DOHH2 (cell line): Measurements from ENCODE around the gene ZCWPW1.
"Not testable (repeated sequence)": the region's sequence is repeated elsewhere in the genome, so short reads cannot be mapped to it uniquely, and the experiment has no call there.

Experiments used
- H3F3A ChIP-seq: fragments of 200-600 bp; sonication (generic), shearing (Covaris generic); 2 replicates; pipeline ENCODE4 v1.6.0; 2016; ENCODE audit warnings: antibody characterized with exemption, mild to moderate bottlenecking; ENCODE audit not compliant: control insufficient read depth, insufficient read depth
- H3K27ac ChIP-seq: fragments of 200-600 bp; sonication (generic); 2 replicates; pipeline ENCODE4 v1.5.1; 2014; ENCODE audit warnings: low read depth, mild to moderate bottlenecking, low read length, moderate library complexity
- H3K27me3 ChIP-seq: fragments of 200-600 bp; sonication (generic); 2 replicates; pipeline ENCODE4 v1.6.1; 2014; ENCODE audit warnings: mild to moderate bottlenecking, low read length, mixed read lengths; ENCODE audit not compliant: control insufficient read depth
- H3K36me3 ChIP-seq: fragments of 200-600 bp; sonication (generic); 2 replicates; pipeline ENCODE4 v1.6.1; 2014; ENCODE audit warnings: mild to moderate bottlenecking, low read length, moderate library complexity, mixed read lengths; ENCODE audit not compliant: control insufficient read depth
- H3K4me1 ChIP-seq: fragments of 200-600 bp; sonication (generic); 2 replicates; pipeline ENCODE4 v1.6.1; 2014; ENCODE audit warnings: mild to moderate bottlenecking, low read length, mixed read lengths; ENCODE audit not compliant: control insufficient read depth
- H3K4me2 ChIP-seq: fragments of 200-600 bp; sonication (generic); 2 replicates; pipeline ENCODE4 v1.6.0; 2014; ENCODE audit warnings: mild to moderate bottlenecking, low read length, moderate library complexity
- H3K4me3 ChIP-seq: fragments of 200-600 bp; sonication (generic); 2 replicates; pipeline ENCODE4 v1.5.1; 2014; ENCODE audit warnings: mild to moderate bottlenecking, low read length, mixed read lengths
- H3K79me2 ChIP-seq: fragments of 200-600 bp; sonication (generic); 2 replicates; pipeline ENCODE4 v1.6.1; 2014; ENCODE audit warnings: mild to moderate bottlenecking, low read length, mixed read lengths; ENCODE audit not compliant: control insufficient read depth
- H3K9me2 ChIP-seq: fragments of 200-600 bp; sonication (generic); replicated peaks from 2 replicates; pipeline ENCODE4 v1.6.1; 2014; ENCODE audit warnings: mild to moderate bottlenecking, low read length, mixed read lengths; ENCODE audit not compliant: control insufficient read depth
- H3K9me3 ChIP-seq: fragments of 200-600 bp; sonication (generic); 2 replicates; pipeline ENCODE4 v1.6.1; 2014; ENCODE audit warnings: antibody characterized with exemption, low read length, mixed read lengths; ENCODE audit not compliant: control insufficient read depth, insufficient read depth
- H4K20me1 ChIP-seq: fragments of 200-600 bp; sonication (generic); 2 replicates; pipeline ENCODE4 v1.6.0; 2014; ENCODE audit warnings: low read depth, mild to moderate bottlenecking, antibody characterized with exemption, low read length, moderate library complexity; ENCODE audit not compliant: control insufficient read depth, insufficient read depth
- EZH2phosphoT487 ChIP-seq: fragments of 200-600 bp; sonication (generic); IDR thresholded peaks from 2 replicates; pipeline ENCODE4 v1.6.1; 2017; ENCODE audit warnings: borderline replicate concordance, mild to moderate bottlenecking, antibody characterized with exemption, low read length, moderate library complexity, mixed read lengths
- TF ChIP-seq, protein P1 (sequence below): fragments of 200-600 bp; sonication (generic); IDR thresholded peaks from one replicate; pipeline ENCODE4 v1.5.1; 2014; ENCODE audit warnings: antibody characterized with exemption, mild to moderate bottlenecking, low read depth, low read length; ENCODE audit not compliant: poor library complexity, severe bottlenecking

The ZCWPW1 gene

DNA sequence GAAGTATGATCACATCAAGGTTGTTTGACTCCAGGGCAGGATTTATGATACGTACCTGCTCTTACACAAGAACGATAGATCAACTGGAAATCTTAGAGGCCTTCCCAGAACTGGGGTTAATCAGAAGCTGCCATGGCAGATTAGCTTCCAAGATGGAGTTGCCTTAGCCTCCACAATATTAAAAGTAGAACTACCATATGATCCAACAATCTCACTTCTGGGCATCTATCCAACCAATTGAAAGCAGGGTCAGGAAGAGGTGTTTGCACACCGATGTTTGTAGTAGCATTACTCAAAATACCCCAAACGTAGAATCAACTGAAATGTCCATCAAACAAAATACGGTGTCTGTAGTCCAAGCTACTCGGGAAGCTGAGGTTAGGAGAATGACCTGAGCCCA, 64.0 kb downstream of the ZCWPW1 start:
- Histone ChIP-seq H3K27me3 (no peaks in the 10 kb centered on the region), H3K79me2 (no peaks in the 10 kb centered on the region), H3K4me1 (peaks cover 52% of the 10 kb centered on the region), H3K27ac (no peak overlapping the region), H3K4me3 (no peak overlapping the region), H4K20me1 (no peaks in the 10 kb centered on the region), H3F3A (peaks cover 52% of the 10 kb centered on the region), H3K9me3 (no peaks in the 10 kb centered on the region), H3K4me2 (no peak overlapping the region), H3K36me3 (peaks cover 55% of the 10 kb centered on the region), H3K9me2 (no peaks in the 10 kb centered on the region)
- TF ChIP-seq, protein P1, sequence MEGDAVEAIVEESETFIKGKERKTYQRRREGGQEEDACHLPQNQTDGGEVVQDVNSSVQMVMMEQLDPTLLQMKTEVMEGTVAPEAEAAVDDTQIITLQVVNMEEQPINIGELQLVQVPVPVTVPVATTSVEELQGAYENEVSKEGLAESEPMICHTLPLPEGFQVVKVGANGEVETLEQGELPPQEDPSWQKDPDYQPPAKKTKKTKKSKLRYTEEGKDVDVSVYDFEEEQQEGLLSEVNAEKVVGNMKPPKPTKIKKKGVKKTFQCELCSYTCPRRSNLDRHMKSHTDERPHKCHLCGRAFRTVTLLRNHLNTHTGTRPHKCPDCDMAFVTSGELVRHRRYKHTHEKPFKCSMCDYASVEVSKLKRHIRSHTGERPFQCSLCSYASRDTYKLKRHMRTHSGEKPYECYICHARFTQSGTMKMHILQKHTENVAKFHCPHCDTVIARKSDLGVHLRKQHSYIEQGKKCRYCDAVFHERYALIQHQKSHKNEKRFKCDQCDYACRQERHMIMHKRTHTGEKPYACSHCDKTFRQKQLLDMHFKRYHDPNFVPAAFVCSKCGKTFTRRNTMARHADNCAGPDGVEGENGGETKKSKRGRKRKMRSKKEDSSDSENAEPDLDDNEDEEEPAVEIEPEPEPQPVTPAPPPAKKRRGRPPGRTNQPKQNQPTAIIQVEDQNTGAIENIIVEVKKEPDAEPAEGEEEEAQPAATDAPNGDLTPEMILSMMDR = no peak
- TF ChIP-seq EZH2phosphoT487 = no peak

DNA sequence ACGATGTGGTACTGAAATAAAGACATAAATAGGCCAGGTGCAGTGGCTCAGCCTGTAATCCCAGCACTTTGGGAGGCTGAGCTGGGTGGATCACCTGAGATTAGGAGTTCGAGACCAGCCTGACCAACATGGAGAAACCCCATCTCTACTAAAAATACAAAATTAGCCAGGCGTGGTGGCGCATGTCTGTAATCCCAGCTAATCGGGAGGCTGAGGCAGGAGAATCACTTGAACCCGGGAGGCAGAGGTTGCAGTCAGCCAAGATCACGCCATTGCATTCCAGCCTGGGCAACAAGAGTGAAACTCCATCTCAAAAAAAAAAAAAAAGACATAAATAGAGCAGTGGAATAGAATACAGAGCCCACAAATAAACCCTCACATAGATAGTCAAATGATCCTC, 64.7 kb downstream of the ZCWPW1 start:
- H3K4me2 ChIP-seq = not testable (repeated sequence)
- peaks cover 62% of the 10 kb centered on the region for H3K36me3 ChIP-seq

DNA sequence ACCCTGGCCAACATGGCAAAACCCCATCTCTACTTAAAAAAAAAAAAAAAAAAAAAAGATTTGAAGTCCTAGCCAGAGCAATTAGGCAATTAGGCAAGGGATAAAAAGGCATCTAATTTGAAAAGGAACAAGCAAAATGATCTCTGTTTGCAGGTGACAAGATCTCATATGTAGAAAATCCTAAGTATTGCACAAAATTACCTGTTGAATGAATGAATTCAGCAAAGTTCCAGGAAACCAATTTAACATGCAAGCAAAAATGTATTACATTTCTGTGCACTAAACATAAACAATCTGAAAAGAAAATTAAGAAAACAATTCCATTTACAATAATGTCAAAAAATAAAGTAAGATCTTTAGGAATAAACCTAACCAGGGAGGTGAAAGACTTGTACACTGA, 65.4 kb downstream of the ZCWPW1 start:
- no peak overlapping the region for H3K4me2 ChIP-seq

More for the DNA sequence above, 64.7 kb downstream of the ZCWPW1 start:
- H3K9me3 ChIP-seq, H4K20me1 ChIP-seq, H3K27ac ChIP-seq, H3K27me3 ChIP-seq, H3K9me2 ChIP-seq, H3K79me2 ChIP-seq, H3K4me3 ChIP-seq: not testable (repeated sequence)
- Histone ChIP-seq H3K4me1 (peaks cover 46% of the 10 kb centered on the region), H3F3A (peaks cover 45% of the 10 kb centered on the region)

DNA sequence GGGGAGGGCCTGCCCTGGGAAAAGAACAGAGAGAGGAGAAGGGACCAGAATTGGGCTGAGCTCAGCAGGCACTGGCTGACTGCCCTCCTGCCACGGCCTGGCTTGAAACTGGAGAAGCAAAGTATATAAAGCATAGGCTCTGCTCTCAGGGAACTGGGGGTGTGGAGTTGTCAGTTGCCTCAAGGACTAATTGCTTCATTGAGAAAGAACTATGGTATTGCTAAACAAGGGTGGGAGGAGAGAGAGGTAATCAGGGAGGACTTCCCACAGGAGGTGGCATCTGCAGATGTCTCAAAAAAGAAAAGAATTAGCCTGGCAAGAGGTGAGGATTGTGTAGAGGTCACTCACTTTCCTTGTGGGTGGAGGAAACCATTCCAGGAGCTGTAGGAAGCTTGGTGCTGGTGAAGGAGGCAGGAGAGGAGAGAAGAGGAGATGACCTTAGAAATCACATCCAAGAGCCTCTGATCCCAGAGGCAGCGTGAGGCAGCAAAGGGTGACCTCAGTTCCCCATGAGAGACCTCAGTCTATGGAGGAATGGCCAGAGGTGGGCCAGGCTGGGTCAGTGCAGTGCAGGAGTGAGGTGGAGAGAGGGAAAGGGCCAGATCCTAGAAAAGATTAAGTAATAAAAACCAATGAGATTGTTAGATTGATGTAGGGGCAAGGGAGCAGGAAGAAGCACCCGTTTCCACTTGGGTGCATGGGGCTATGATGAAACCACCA, 68.2 kb downstream of the ZCWPW1 start:
- TF ChIP-seq, protein P1 = no peak
- TF ChIP-seq EZH2phosphoT487 = no peak
- H3K4me2 ChIP-seq = no peak overlapping the region
- no peaks in the 10 kb centered on the region for H3K9me3 ChIP-seq
- H3K36me3 ChIP-seq = peaks cover 92% of the 10 kb centered on the region
- peaks cover 21% of the 10 kb centered on the region for H3F3A ChIP-seq
- no peak overlapping the region for H3K27ac ChIP-seq
- no peaks in the 10 kb centered on the region for H3K79me2 ChIP-seq
- H3K4me3 ChIP-seq = no peak overlapping the region
- peaks cover 16% of the 10 kb centered on the region for H3K4me1 ChIP-seq
- H3K9me2 ChIP-seq = no peaks in the 10 kb centered on the region
- H3K27me3 ChIP-seq = no peaks in the 10 kb centered on the region
- H4K20me1 ChIP-seq = no peaks in the 10 kb centered on the region

More for the DNA sequence above, 65.4 kb downstream of the ZCWPW1 start:
- Histone ChIP-seq H3K4me3 (no peak overlapping the region), H3K27me3 (no peaks in the 10 kb centered on the region), H3K4me1 (peaks cover 44% of the 10 kb centered on the region), H3K9me3 (no peaks in the 10 kb centered on the region), H4K20me1 (no peaks in the 10 kb centered on the region), H3K9me2 (no peaks in the 10 kb centered on the region), H3F3A (peaks cover 39% of the 10 kb centered on the region), H3K79me2 (no peaks in the 10 kb centered on the region), H3K27ac (no peak overlapping the region), H3K36me3 (peaks cover 69% of the 10 kb centered on the region)
- no peak for TF ChIP-seq EZH2phosphoT487
- TF ChIP-seq, protein P1 = no peak
